HCEC 1CT (cell line): ENCODE results near the gene PSMD2.
"Not testable (repeated sequence)": the region's sequence is repeated elsewhere in the genome, so short reads cannot be mapped to it uniquely, and the experiment has no call there.

ENCODE experiments used
- DNase-seq: peaks from one replicate; pipeline ENCODE4 v3.0.0-alpha.2; 2017

Gene PSMD2

DNA sequence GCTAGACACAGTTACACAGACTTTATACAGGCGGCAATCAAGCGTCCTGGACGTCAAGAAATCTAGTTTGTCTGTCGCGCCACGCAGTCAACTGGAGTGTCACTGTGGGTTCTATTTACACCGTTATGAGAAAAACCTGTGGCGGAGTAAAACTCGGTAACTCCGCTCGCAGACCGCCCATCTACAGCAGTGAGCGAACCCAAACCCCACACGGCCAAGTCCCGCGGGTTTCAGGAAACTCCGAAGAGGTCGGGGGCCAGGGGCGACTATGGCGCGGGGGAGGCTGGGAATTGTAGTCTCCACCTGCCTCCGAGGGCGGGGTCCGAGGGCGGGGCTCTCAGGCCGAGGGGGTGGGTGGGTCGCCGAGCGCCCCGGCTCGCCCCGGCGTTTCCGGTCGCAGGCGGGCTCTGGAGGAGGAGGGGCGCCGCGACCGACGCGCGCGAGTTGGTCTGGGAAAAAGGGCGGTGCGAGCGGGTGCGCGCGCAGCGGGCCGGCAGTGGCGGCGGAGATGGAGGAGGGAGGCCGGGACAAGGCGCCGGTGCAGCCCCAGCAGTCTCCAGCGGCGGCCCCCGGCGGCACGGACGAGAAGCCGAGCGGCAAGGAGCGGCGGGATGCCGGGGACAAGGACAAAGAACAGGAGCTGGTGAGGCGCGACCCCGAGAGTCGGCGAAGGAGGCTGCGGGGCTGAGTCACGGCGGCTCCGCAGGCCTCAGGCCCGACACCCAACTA lies at the start of gene PSMD2:
Gene PSMD2 (plus strand): TSS at position 483 of the 729 bp plus-strand sequence. CDS start 26 bp downstream, at position 509.
- peak; percentile 93 for DNase-seq

GRCh38 chr3:184249412-184250166 lies 49.5 kb upstream of the PSMD2 start, which contains the start of gene EEF1AKMT4:
EEF1AKMT4 (plus strand) TSS chr3:184249672; CDS start chr3:184249695, 23 bp downstream.
- peak; percentile 99 for DNase-seq

GRCh38 chr3:184250167-184250828 lies 48.7 kb upstream of the PSMD2 start:
- peak; percentile 85 for DNase-seq

DNA sequence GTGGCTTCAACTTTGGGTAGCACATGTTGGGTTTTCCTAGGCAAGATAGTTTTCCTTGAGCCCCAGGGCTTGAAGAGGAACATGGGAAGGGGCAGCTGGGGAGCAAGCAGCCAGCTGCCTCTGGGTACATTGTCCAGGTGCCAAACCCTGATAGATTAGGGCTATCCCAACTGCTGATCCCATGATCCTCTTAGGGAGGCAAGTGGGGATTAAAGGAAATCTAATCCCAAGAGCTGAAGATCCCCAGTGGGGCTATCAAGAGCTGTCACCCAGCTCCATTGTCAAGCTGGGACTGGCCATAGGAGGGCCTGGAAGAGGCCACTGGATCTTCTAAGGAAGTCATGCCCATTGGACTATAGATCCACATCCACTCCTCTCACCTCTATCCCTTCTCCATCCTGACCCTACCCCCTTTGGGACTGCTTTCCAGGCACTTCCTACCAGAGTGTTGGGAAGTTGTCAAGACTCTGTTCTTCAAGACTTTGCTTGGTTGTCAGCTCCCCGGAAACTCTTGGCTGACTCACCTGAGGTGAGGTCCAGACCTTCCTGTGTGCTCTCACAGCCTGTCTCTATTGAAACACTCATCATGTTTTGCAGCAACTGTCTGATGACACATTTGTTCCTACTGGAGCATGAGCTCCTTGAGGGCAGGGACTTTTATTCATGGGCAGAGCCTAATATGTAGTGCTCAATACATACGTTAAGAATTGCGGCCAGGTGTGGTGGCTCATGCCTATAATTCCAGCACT lies 43.6 kb upstream of the PSMD2 start:
- DNase-seq: no peak

DNA sequence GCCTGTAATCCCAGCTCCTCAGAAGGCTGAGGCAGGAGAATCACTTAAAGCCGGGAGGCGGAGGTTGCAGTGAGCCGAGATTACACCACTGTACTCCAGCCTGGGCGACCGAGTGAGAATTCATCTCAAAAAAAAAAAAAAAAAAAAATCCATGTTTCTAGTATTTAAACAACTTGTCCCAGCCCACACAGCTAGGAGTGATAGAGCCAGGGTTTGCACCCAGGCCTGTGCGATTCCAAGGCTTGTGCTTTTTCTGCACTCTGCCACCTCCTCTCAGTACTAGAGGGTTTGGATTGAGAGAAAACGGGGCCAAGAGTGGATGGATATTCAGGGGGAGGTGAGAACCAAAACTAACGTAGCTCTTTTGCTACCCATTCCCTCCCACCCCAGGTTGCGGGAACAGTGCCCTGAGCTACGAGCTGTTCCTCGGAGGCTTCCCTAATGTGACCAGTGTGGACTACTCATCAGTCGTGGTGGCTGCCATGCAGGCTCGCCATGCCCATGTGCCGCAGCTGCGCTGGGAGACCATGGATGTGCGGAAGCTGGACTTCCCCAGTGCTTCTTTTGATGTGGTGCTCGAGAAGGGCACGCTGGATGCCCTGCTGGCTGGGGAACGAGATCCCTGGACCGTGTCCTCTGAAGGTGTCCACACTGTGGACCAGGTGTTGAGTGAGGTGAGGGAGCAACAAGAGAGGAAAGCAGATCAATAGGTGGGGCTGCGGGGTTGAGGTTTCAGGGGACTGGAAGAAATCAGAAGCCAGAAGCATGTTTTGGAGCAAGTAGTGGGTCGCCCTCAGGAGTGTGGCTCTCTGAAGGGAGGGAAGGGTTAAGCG lies 41.7 kb upstream of the PSMD2 start:
- no peak for DNase-seq

- no peak for DNase-seq
Measured at GRCh38 chr3:184258926-184259325, 40.1 kb upstream of the PSMD2 start.

DNA sequence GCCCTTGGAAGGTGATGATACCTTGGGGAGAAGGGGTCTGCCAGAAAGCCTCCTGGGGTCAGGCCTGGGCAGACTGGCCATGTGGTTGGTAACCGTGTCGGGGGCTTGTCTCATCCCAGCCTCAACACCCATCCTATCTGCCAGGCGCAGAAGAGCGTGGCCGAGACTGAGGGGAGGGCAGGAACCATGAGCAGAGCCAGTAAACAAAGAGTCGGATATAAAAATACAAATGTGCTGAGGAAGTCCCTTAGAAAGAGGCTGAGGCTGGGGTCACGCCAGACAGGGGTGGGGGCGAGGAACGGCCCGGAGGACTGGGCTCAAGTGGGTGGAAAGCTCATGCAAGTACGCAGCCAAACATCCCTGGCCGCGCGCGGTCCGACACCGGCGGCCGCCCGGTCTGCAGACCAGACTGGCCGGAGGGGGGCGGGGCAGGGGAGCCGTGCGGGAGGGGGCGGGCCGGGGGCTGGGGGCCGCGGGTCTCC lies 39.6 kb upstream of the PSMD2 start:
- DNase-seq: no peak

- DNase-seq: no peak
Measured at GRCh38 chr3:184259878-184260723, 38.9 kb upstream of the PSMD2 start.

DNA sequence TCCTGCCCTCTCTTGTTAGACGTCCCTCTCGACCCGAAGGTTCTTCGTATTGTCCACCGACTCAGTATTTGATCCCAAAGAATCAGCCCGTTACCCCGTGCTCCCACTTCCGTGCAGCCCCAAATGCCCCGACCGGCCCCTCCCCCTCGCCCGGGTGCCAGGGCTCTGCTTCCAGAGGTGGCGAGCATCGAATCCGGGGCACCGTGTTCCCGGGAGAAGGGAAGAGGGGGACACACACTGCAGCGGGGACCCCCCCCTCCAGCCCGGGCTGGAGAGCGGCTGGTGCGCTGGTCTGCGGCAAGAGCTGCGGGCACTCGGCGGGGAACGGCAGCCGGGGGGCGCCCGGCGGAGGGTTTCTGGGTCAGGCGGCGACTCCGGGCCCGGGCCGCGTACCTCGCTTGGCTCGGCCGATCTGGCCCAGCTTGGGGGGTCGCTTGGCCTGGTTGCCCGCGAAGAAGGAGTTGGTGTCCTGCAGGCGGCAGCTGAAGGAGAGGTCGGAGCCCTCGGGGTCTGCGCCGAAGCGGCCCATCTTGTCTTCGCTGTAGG lies 38.2 kb upstream of the PSMD2 start:
- no peak for DNase-seq

DNA sequence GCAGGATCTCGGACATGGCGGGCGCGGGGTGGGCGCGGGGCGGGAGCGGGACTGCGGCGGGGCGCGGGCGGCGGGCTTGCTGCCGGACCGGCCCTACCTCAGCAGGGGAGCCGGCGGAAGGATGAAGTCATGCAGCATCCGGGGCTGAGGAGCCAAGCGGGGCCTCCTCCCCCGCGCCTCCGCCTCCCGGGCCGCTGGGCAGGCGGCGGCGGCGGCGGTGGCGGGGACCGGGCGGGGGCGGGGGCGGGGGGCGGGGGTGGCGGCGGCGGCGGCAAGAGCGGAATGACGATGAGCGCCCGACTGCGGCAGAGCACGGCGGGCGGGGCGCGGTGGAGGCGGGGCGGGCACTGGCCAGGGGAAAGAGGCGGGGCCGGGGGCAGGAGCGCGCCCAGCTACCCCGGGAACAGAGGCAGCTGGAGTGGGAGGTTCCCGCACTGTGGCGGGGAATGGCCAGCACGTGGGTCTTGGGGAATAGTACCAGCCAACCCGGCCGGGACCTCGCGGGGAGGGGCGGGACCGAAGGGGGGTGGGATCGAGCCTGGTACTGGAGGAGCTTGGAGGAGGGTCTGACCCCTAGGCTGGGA lies 37.7 kb upstream of the PSMD2 start, which contains the start of gene CAMK2N2:
Gene CAMK2N2 (minus strand): TSS at position 284 of the 584 bp plus-strand sequence. CDS start 268 bp downstream, at position 16.
- DNase-seq: peak; percentile 31

DNA sequence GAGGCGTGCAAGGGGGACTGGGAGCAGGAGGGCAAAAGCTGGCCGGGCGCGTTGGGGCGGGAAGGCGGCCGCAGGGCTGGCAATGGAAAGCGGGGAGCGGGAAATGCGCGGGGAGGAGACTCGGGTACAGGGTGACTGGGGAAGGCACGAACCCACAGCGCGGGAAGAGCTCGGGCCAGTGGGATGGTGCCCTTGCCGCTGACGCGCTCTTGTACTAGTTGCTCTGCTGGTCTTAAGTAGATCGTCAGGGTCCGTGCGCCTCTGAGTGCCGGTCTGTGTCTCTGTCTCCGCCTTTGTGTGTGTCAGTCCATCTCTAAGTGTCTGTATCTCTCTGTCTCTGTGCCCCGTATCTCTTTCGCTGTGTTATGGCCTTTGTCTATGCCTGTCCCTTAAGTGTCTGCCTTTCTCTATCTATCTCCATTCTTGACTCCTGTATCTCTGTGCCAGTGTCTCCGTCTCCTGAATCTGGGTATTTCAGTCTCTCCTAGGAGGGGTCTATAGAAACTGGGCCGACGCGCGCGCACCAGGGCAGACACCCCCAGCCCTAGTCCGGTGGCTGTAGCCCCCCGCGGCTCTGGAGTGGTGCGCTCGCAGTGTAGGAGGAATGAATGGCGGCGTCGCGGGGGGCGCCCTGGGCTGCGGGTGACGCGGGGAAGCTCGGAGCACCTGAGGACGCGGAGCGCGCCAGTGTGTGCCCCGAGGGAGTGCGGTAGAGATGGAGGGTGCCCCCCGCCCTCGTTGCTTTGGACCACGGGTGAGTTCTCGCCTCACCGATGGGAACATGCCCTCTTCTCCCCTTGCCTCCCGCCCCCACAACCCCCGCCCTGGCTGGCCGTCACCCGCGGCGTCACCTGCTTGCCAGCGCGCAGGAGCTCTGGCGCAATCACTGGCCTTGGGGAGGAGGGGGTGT lies 36.9 kb upstream of the PSMD2 start:
- DNase-seq: peak; percentile 15

GRCh38 chr3:184262764-184263179 lies 36.3 kb upstream of the PSMD2 start:
- DNase-seq: no peak

DNA sequence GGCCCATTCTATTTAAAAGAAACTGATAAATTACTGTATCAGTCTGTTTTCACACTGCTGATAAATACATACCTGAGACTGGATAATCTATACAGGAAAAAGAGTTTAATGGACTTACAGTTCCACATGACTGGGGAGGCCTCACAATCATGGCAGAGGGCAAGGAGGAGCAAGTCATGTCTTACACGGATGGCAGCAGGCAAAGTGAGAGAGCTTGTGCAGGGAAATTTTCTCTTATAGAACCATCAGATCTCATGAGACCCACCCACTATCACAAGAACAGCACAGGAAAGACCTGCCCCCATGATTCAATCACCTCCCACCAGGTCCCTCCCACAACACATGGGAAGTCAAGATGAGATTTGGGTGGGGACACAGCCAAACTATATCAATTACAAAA lies 31.8 kb upstream of the PSMD2 start:
- not testable (repeated sequence) for DNase-seq

- no peak for DNase-seq
Measured at GRCh38 chr3:184272269-184272668, 26.8 kb upstream of the PSMD2 start.

GRCh38 chr3:184275381-184275701 lies 23.7 kb upstream of the PSMD2 start:
- DNase-seq: no peak

DNA sequence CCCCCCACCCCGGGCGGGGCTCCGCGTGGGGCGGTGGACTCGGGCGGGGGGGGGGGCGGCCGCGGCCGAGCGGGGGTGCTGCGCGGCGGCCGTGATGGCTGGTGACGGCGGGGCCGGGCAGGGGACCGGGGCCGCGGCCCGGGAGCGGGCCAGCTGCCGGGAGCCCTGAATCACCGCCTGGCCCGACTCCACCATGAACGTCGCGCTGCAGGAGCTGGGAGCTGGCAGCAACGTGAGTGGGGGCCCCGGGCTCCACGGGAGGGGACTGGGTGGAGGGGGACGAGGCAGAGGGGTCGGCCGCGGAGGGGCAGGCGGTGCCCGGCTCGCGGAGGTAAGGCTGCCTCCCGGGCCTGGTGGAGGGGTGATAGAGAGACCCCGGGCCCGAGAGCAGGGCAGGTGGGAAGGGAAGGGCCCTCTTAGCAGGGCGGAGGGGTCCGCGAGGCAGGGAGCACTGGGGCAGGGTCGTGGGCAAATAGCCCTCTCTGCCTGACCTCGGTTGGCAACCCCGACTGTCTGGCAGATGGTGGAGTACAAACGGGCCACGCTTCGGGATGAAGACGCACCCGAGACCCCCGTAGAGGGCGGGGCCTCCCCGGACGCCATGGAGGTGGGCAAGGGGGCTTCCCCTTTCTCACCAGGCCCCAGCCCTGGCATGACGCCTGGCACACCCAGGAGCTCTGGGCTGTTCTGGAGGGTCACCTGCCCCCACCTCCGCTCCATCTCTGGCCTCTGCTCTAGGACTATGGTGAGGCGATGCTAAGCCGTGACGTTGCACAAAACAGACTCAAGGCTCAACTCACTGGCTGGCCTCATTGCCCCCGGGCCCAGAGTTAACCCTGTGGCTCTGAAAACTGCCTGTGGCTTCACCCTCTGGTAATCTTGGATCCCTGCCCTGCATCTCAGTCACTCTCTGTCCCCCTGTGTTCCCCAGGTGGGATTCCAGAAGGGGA lies 22.8 kb upstream of the PSMD2 start, which contains the start of gene ECE2:
Gene ECE2 (plus strand): TSS at position 62 of the 950 bp plus-strand sequence. CDS start 132 bp downstream, at position 194.
- DNase-seq: no peak

GRCh38 chr3:184277366-184277765 lies 21.7 kb upstream of the PSMD2 start:
- DNase-seq: no peak

- DNase-seq: no peak
Measured at GRCh38 chr3:184282941-184283340, 16.1 kb upstream of the PSMD2 start.
